Hepatic stellate cell (primary cell): ENCODE data around the gene RHBDF2.

Experiments used
- DNase-seq: peaks from one replicate; pipeline ENCODE4 v3.0.0; 2011; ENCODE audit warnings: low spot score

RHBDF2 gene

DNA sequence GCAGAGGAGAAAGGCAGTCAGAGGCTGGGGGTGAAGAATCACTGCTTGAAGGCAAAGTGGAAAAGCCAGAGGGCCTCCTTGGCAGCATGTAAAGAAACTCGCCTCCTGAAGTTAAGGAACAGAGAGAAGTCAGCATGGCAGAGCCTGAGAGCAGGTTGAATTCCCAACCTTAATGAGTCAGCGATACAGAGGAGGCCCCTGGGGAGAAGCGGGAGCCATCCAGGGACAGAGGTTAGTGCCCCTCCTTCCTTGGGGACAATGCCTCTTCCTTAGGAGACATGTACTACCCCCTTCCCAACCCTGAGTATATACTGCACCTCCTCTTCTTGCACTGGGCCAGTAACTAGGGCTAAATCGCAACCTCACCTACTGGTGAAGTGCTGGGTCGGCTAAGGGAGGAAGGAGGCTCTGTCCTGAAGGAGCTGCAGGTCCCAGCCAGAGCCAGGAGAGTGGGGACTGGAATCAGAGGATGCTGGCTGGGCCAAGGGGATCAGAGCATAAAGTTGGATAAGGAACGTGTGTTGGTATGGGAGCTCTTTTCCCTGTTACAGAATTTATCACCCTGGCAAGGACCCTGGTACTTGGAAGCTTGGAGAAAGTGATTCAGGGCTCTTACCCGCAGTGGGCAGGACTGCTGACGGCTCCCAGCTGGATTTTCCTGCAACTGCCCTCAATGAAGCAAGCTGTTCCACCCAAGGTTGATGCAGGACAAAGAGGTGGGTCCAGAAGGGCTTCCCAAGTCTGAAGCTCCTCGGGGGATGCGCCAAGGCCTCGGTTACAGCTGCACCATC lies 39.3 kb downstream of the RHBDF2 start:
- no peak for DNase-seq

DNA sequence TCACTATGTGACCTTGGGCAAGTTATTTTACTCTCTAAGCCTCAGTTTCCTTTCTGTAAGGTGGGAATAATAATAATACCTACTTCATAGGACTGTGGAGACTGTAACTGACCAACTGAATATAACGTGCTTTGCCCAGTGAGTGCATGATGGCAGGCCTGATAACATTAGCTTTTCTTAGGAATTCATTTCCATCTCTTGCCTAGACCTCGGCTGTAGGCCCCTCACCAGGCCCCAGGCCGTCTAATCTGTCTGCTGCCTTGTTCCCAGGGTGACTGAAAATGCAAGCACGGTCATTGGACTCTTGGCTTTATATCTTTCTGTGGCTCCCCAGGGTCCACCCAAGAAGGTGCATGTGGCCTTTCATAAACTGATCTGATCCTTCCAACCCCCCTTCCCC lies 41.5 kb downstream of the RHBDF2 start:
- DNase-seq = no peak

- peak; percentile 75 for DNase-seq
These were observed 42.4 kb downstream of the RHBDF2 start for GRCh38 chr17:76458580-76459490.

GRCh38 chr17:76453431-76453743 lies 47.8 kb downstream of the RHBDF2 start:
- DNase-seq = no peak

GRCh38 chr17:76452660-76453430 lies 48.4 kb downstream of the RHBDF2 start, which contains the start of gene UBE2O:
UBE2O (minus strand) TSS chr17:76453152; CDS start chr17:76453141, 11 bp downstream.
- peak; percentile 94 for DNase-seq

GRCh38 chr17:76452127-76452659 lies 49.0 kb downstream of the RHBDF2 start:
- no peak for DNase-seq

DNA sequence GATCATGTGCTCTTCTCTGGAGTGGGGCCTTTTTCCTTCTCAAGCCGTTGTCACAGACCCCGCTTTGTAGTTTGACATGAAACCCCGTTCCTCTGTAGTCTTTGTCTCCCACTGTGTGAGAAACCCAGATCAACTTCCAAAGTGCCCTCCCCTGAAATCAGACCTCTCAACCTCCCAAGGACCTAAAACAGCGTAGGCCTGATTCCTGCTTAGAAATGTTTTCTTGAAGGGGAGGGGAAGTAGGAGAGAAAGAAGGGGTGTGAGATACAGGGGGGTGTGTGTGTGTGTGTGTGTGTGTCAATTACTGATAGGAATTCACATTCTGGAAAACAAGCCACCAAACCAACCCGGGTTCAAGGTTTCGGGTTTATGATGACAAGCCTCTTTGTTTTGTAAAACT lies 49.7 kb downstream of the RHBDF2 start:
- no peak for DNase-seq

DNA sequence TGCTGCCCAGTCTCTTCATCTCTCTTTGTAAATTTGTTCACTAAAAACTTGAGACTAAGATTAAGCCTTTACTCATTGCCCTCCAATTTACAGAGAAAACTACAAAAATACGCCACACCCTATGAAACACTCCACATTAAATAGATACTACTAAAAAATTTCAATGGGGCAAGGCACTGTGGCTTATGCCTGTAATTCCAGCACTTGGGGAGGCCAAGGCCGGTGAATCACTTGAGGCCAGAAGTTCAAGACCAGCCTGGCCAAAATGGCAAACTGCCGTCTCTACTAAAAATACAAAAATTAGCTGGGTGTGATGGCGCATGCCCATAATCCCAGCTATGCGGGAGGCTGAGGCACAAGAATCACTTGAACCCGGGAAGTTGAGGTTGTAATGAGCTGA lies 52.1 kb downstream of the RHBDF2 start:
- no peak for DNase-seq

GRCh38 chr17:76447931-76448652 lies 53.1 kb downstream of the RHBDF2 start:
- DNase-seq = no peak

GRCh38 chr17:76446449-76447231 lies 54.6 kb downstream of the RHBDF2 start:
- DNase-seq = peak; percentile 71

- DNase-seq = no peak
These were observed 55.4 kb downstream of the RHBDF2 start for GRCh38 chr17:76445697-76446448.

GRCh38 chr17:76444518-76445311 lies 56.5 kb downstream of the RHBDF2 start:
- no peak for DNase-seq

- no peak for DNase-seq
These were observed 58.6 kb downstream of the RHBDF2 start for GRCh38 chr17:76442341-76443338.

- no peak for DNase-seq
These were observed 59.4 kb downstream of the RHBDF2 start for GRCh38 chr17:76441686-76442340.

GRCh38 chr17:76440751-76441362 lies 60.4 kb downstream of the RHBDF2 start:
- no peak for DNase-seq

- DNase-seq = no peak
These were observed 61.8 kb downstream of the RHBDF2 start for GRCh38 chr17:76439314-76439928.
